ENCODE measurements around the gene BOD1. TPM values are rescaled to one million over a fixed set of nuclear protein-coding genes. Genes with fewer than 3 reads are reported as not detected.

The BOD1 gene
- total RNA-seq, 4 donors from 2014 or later: 62.4 to 86.0 (median 74.7) TPM

- Histone ChIP-seq H3K27ac (no peak overlapping the region), H3K27me3 (no peaks in the 10 kb centered on the region)
- intact Hi-C loops (cut with DNase I): no loop called here
Observed at GRCh38 chr5:173637340-173637739, 20.9 kb upstream of the BOD1 start.

GRCh38 chr5:173634465-173634983 is 18.1 kb upstream of the BOD1 start:
- H3K27ac ChIP-seq: no peak overlapping the region
- 91 to 92% methylated on average over 4 of the region's 4 CpGs for WGBS, 2 donors
- no peak for DNase-seq
- peaks cover 6 to 7% of the 10 kb centered on the region in 2 donors for H3K4me1 ChIP-seq
- no peaks in the 10 kb centered on the region for H3K27me3 ChIP-seq
- TF ChIP-seq, protein P1, sequence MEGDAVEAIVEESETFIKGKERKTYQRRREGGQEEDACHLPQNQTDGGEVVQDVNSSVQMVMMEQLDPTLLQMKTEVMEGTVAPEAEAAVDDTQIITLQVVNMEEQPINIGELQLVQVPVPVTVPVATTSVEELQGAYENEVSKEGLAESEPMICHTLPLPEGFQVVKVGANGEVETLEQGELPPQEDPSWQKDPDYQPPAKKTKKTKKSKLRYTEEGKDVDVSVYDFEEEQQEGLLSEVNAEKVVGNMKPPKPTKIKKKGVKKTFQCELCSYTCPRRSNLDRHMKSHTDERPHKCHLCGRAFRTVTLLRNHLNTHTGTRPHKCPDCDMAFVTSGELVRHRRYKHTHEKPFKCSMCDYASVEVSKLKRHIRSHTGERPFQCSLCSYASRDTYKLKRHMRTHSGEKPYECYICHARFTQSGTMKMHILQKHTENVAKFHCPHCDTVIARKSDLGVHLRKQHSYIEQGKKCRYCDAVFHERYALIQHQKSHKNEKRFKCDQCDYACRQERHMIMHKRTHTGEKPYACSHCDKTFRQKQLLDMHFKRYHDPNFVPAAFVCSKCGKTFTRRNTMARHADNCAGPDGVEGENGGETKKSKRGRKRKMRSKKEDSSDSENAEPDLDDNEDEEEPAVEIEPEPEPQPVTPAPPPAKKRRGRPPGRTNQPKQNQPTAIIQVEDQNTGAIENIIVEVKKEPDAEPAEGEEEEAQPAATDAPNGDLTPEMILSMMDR (IDR thresholded peaks at IDR 0.05): no peak
- TF ChIP-seq POLR2A (IDR thresholded peaks at IDR 0.05): no peak
- intact Hi-C loops (cut with DNase I): no loop called here
- H3K36me3 ChIP-seq: no peaks in the 10 kb centered on the region
- no peak overlapping the region for H3K4me3 ChIP-seq (replicated peaks in 1 of 3)
- H3K9me3 ChIP-seq: no peaks in the 10 kb centered on the region

More at GRCh38 chr5:173637340-173637739, 20.9 kb upstream of the BOD1 start:
- H3K4me3 ChIP-seq (replicated peaks in 1 of 3): no peak overlapping the region
- H3K36me3 ChIP-seq: no peaks in the 10 kb centered on the region
- peaks cover 6 to 9% of the 10 kb centered on the region in 2 donors for H3K4me1 ChIP-seq
- no peak for DNase-seq
- 85 to 87% methylated on average over 7 of the region's 7 CpGs for WGBS, 2 donors
- no peaks in the 10 kb centered on the region for H3K9me3 ChIP-seq
- TF ChIP-seq, protein P1 (IDR thresholded peaks at IDR 0.05): no peak
- no peak for TF ChIP-seq POLR2A (IDR thresholded peaks at IDR 0.05)

DNA sequence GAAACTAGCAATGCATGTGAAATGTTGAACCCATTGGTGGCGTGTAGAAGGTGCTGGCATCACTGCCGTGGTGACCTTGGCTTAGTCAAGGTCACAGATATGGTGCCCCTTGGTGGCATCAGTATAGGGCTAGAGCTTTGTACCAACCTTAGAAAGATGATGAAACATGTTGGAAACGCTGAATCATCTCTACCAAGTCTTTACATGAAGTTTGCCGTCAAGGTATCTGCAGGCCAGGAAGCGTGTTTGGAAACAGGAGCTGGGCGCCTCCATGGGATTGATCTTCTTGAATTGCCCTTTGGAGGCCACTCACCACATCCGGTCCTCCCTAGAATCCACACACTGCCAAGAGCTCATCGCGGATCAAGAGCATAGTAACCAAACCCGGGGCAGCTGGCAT is 16.9 kb upstream of the BOD1 start:
- DNase-seq: no peak
- H3K27ac ChIP-seq: no peak overlapping the region
- H3K9me3 ChIP-seq: no peaks in the 10 kb centered on the region
- no peak overlapping the region for H3K4me3 ChIP-seq (replicated peaks in 1 of 3)
- intact Hi-C loops (cut with DNase I): no loop called here
- peaks cover 9 to 10% of the 10 kb centered on the region in 2 donors for H3K4me1 ChIP-seq
- 94 to 98% methylated on average over 10 of the region's 10 CpGs for WGBS, 2 donors
- TF ChIP-seq POLR2A (IDR thresholded peaks at IDR 0.05): no peak
- TF ChIP-seq, protein P1 (IDR thresholded peaks at IDR 0.05): no peak
- H3K27me3 ChIP-seq: no peaks in the 10 kb centered on the region
- no peaks in the 10 kb centered on the region for H3K36me3 ChIP-seq

GRCh38 chr5:173631478-173631877 is 15.0 kb upstream of the BOD1 start:
- DNase-seq: no peak
- H3K4me1 ChIP-seq: peaks cover 17% of the 10 kb centered on the region in 2 donors
- no peaks in the 10 kb centered on the region for H3K36me3 ChIP-seq
- no peak overlapping the region for H3K4me3 ChIP-seq (replicated peaks in 1 of 3)
- WGBS, 2 donors: 86 to 87% methylated on average over 3 of the region's 3 CpGs
- intact Hi-C loops (cut with DNase I): no loop called here
- no peak overlapping the region for H3K27ac ChIP-seq
- TF ChIP-seq, protein P1 (IDR thresholded peaks at IDR 0.05): no peak
- TF ChIP-seq POLR2A (IDR thresholded peaks at IDR 0.05): no peak
- no peaks in the 10 kb centered on the region for H3K27me3 ChIP-seq
- H3K9me3 ChIP-seq: no peaks in the 10 kb centered on the region

- Histone ChIP-seq H3K9me3 (no peaks in the 10 kb centered on the region), H3K27me3 (no peaks in the 10 kb centered on the region), H3K4me3 (replicated peaks in 1 of 3) (no peak overlapping the region), H3K27ac (peak overlapping the region in 1 of 3 donors; percentile 23), H3K36me3 (no peaks in the 10 kb centered on the region), H3K4me1 (peaks cover 17 to 18% of the 10 kb centered on the region in 2 donors)
- DNase-seq: peak in 1 of 2 donors; percentile 26
- intact Hi-C loops (cut with DNase I): no loop called here
- no peak for TF ChIP-seq POLR2A (IDR thresholded peaks at IDR 0.05)
- TF ChIP-seq, protein P1 (IDR thresholded peaks at IDR 0.05): no peak
- WGBS, 2 donors: 41 to 48% methylated on average over 6 of the region's 6 CpGs
Observed at GRCh38 chr5:173630724-173631365, 14.4 kb upstream of the BOD1 start.

Data from thyroid gland (tissue), 4 donors.